Upper lobe of left lung (tissue), 4 donors: ENCODE data around the gene TCERG1L.

ENCODE experiments used
- POLR2A ChIP-seq, 4 donors: fragments of 450-650 bp; IDR thresholded peaks; one replicate each; pipeline ENCODE4 v1.5.1; 2016 to 2017; ENCODE audit warnings: antibody characterized with exemption in 4 of 4, mild to moderate bottlenecking in 2 of 4
- TF ChIP-seq, protein P1 (sequence below), 6 experiments: fragments of 450-650 bp in 4 of 6; fragments of 200-600 bp in 2 of 6; sonication (generic) in 2 of 6; IDR thresholded peaks; one replicate each; pipeline ENCODE4 v1.5.1; 2016 to 2019; ENCODE audit warnings: antibody characterized with exemption in 6 of 6

DNA sequence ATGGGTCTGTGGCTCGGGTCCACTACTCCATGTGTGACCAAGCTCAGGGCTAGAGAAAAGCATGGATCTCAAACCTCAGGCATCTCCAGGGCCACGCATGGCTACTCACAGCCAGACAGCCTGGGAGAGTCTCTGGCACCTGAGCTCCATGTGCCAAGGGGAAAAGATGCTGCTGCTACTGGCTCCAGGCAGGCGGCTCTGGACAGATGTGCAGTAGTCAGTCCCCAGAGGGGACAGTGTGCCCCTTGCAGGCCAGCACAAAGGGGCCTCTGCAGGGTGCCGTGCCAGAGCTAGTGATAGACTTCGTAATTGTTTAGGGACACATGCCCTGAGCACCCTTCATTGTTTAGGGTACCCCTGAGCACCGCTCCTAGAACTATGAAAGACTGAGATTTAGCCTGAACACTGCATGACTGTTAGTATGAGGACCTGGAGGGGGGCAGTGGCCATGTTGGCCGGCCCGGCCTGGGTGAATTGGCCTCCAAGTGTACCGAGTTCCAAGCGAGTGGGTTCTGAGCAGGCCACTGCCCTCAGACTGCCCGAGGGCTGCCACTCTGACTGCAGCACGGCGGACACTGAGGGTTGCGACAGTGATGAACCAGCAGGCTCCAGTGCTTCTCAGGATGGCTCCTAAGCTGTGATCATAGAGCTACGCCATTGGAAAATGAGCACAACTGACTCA is 80.7 kb downstream of the TCERG1L start:
- TF ChIP-seq POLR2A (IDR thresholded peaks at IDR 0.05) = no peak
- TF ChIP-seq, protein P1, sequence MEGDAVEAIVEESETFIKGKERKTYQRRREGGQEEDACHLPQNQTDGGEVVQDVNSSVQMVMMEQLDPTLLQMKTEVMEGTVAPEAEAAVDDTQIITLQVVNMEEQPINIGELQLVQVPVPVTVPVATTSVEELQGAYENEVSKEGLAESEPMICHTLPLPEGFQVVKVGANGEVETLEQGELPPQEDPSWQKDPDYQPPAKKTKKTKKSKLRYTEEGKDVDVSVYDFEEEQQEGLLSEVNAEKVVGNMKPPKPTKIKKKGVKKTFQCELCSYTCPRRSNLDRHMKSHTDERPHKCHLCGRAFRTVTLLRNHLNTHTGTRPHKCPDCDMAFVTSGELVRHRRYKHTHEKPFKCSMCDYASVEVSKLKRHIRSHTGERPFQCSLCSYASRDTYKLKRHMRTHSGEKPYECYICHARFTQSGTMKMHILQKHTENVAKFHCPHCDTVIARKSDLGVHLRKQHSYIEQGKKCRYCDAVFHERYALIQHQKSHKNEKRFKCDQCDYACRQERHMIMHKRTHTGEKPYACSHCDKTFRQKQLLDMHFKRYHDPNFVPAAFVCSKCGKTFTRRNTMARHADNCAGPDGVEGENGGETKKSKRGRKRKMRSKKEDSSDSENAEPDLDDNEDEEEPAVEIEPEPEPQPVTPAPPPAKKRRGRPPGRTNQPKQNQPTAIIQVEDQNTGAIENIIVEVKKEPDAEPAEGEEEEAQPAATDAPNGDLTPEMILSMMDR (IDR thresholded peaks at IDR 0.05) = no peak
